IPS DF 19.7 (cell line): ENCODE data around the gene NRXN3.

ENCODE experiments used
- DNase-seq: peaks from one replicate; pipeline ENCODE4 v3.0.0-alpha.2; 2013; ENCODE audit warnings: low read depth, low spot score

NRXN3 gene

GRCh38 chr14:79856381-79856780, 1686.2 kb downstream of the NRXN3 start:
- no peak for DNase-seq

GRCh38 chr14:79861111-79861510, 1690.9 kb downstream of the NRXN3 start:
- peak; percentile 23 for DNase-seq

- no peak for DNase-seq
Measured at GRCh38 chr14:79862045-79862444, 1691.9 kb downstream of the NRXN3 start.

GRCh38 chr14:79871136-79871535, 1701.0 kb downstream of the NRXN3 start:
- DNase-seq = no peak

DNA sequence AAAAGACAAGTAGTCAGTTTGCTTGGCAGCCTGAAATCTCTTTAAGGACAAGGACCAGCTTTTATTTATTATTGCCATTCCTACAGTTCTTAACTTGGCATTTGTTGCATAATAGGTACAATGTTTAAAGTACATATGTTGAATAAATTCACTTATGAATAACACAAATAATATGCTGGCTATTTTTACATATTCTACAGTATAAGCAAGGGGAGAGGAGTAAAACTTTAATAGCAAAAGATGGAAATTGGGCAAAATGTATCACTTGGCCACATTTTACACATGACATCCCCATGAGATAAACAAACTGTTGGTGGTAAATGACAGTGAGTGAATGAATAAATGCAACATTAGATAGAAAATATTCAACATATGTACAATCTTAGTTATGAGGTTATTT, 1708.1 kb downstream of the NRXN3 start:
- no peak for DNase-seq

DNA sequence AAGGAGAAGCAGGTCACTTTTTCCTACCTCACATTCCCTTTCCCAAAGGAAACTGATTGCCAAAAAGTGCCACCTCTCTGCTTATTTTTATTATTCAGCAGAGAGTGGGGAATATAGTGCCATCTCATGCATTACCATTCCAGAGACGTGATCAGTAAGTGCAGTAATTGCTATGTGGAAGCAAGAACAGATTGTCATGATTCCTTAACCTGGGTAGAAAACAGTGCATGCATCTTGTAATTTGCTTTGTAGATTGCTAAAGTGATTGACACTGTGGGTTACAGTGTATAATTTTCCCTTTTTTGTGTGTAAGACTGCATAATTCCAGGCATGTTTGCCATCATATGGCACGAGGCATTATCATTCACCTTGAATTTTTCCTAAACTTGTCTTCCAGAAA, 1708.6 kb downstream of the NRXN3 start:
- no peak for DNase-seq

GRCh38 chr14:79881299-79881698, 1711.1 kb downstream of the NRXN3 start:
- no peak for DNase-seq

DNA sequence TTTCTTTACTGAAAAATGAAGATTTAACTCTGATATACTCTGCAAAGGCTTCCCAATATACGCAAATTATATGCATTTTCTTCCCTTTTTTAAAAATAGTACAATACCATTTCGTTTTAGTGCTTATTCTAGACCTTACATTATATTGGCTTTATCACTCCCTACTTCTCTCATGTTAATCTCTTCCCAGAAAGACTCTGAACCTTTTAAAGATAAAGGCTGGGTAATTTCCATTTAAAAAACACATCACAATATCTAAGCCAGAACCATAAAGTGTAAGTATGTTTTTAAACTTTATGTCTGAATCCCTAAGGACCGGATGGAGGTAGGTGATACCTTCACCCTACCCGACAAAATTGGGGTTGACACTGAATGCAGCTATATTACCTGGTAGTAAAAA, 1720.4 kb downstream of the NRXN3 start:
- no peak for DNase-seq

GRCh38 chr14:79896009-79896408, 1725.8 kb downstream of the NRXN3 start:
- no peak for DNase-seq

DNA sequence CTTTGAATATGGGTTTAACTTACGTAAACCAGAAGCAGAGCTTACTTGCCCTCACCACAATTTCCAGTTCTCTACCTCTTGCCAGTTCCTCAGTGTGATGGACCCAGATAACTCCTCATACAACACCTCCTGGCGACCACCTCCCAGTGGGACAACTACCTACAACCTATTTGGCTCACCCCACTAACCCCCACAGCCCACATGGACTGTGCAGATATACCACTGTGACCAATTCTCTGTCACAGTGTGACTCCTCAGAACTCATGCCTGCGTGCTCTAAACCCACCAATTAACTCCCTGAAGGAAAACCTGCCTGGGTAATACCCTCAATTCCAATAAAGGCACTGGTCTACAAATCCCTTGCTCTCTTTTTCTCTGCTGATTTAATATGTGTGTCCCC, 1729.4 kb downstream of the NRXN3 start:
- DNase-seq = no peak

- DNase-seq = no peak
Measured at GRCh38 chr14:79904497-79904896, 1734.3 kb downstream of the NRXN3 start.

- DNase-seq = no peak
Measured at GRCh38 chr14:79906994-79907393, 1736.8 kb downstream of the NRXN3 start.

DNA sequence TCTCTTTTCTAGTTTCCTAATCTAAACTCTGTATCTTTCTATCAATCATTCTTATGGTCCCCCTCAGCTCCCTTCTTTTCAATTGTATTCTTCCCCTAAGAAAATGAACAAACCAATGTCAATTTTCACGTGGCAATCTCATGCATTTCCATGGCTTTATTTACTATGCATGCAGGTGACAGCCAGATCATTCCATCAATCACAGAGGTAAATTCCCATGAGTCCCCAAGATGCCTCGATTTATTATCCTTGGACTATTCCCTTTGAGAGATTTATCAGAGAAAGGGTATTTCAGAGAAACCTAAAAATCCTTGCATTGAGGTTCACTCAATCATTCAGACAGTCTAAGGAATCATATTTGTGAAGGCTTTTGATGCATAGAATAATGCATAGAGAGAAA, 1739.9 kb downstream of the NRXN3 start:
- DNase-seq = no peak

DNA sequence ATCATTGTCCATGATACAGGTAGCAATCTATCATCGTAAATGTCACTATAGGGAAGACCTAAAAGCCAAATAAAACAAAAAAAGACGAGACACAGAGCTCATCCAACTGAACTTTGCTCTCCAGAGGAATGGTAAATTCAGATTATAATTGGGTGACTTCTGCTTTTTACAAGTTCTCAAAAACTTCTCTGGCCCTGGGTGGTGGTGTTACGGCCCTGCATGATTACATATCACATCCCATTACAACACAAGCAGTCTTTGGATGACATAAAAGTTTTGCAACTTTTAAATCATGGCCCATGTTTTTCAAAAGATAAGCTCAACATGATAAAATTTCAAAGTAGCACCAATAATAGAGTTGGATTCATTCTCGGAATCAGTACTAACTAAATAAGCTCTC, 1741.6 kb downstream of the NRXN3 start:
- DNase-seq = no peak

DNA sequence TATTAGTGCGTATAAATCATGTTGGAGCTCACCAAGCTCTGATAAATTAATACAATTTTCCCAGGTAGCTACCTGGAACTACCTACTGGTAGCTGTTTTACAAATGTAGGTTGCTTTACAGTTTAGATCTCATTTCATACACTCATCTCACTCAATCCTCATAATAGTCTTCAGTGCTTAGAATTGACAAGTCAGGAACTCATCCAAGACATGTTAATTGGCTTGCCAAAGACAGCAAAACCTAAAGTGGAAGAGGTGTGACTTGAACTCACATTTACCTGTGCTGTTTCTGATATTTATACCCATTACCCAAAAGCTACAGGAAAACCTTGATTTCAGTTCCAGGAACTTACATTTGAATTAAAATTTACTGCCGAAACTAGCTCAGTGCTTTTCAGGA, 1744.4 kb downstream of the NRXN3 start:
- no peak for DNase-seq

GRCh38 chr14:79915406-79915805, 1745.2 kb downstream of the NRXN3 start:
- no peak for DNase-seq

DNA sequence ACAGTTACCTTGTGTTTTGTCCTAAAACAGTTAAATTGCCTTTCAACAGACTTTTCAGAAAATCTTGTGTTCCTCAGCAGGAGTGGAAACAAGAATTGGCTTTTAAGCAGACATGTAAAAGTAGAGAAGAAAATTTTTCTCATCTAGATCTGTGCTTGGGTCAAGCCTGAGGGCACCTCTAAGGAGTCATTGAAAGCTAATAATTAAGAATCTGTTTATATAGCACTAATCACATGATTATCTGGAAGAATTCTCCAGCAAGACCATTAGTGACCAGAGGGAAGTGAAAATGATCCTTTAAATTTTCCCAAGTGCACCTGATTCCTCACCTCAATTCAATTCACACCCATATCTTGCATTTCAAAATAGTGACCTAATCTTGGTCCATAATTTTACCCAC, 1746.1 kb downstream of the NRXN3 start:
- no peak for DNase-seq

GRCh38 chr14:79916892-79917291, 1746.7 kb downstream of the NRXN3 start:
- no peak for DNase-seq
